BLaER1 treated with 17β-estradiol and CSF1 and Interleukin-3, amounts not matched to agents 10 nM and 100 nM (cell line): ENCODE data around the gene SLC36A2.
"Not testable (repeated sequence)": the region's sequence is repeated elsewhere in the genome, so short reads cannot be mapped to it uniquely, and the experiment has no call there.

Experiments
- H3K27ac ChIP-seq, 11 experiments: shearing (Covaris generic); formaldehyde crosslinking; 2 replicates each; pipeline ENCODE4 v1.8.1; 2022
- H3K27me3 ChIP-seq, 11 experiments: shearing (Covaris generic); formaldehyde crosslinking; 2 replicates each; pipeline ENCODE4 v1.8.1; 2022
- H3K36me3 ChIP-seq, 11 experiments: shearing (Covaris generic); formaldehyde crosslinking; 2 replicates each; pipeline ENCODE4 v1.8.1; 2022
- H3K4me1 ChIP-seq, 10 experiments: shearing (Covaris generic); formaldehyde crosslinking; 2 replicates each; pipeline ENCODE4 v1.8.1; 2022
- H3K4me2 ChIP-seq, 11 experiments: shearing (Covaris generic); formaldehyde crosslinking; 2 replicates each; pipeline ENCODE4 v1.8.1; 2022
- H3K4me3 ChIP-seq, 10 experiments: shearing (Covaris generic); formaldehyde crosslinking; 2 replicates each; pipeline ENCODE4 v1.8.1; 2022
- H3K9ac ChIP-seq, 11 experiments: shearing (Covaris generic); formaldehyde crosslinking; 2 replicates each; pipeline ENCODE4 v1.8.1; 2022
- H3K9me3 ChIP-seq, 11 experiments: shearing (Covaris generic); formaldehyde crosslinking; replicated peaks in 1 of 11; 2 replicates each; pipeline ENCODE4 v1.8.1; 2022
- H4K20me1 ChIP-seq, 11 experiments: shearing (Covaris generic); formaldehyde crosslinking; 2 replicates each; pipeline ENCODE4 v1.8.1; 2022
- Cebpa-rat ChIP-seq, 11 experiments: shearing (Covaris generic); IDR thresholded peaks; 2 replicates each; pipeline ENCODE4 v1.8.1; 2022

SLC36A2 gene

GRCh38 chr5:151315998-151316597 lies 31.3 kb downstream of the SLC36A2 start:
- no peak overlapping the region for H3K4me2 ChIP-seq
- TF ChIP-seq Cebpa-rat (IDR thresholded peaks at IDR 0.05), result no peak

GRCh38 chr5:151313357-151313756 lies 34.0 kb downstream of the SLC36A2 start:
- Histone ChIP-seq H3K36me3 (no peaks in the 10 kb centered on the region), H3K27ac (no peak overlapping the region), H3K4me2 (no peak overlapping the region), H3K4me1 (no peaks in the 10 kb centered on the region), H4K20me1 (no peaks in the 10 kb centered on the region), H3K9me3 (peaks cover 22 to 40% (median 33%) of the 10 kb centered on the region in 11 experiments), H3K9ac (no peak overlapping the region), H3K4me3 (no peak overlapping the region), H3K27me3 (no peaks in the 10 kb centered on the region)
- TF ChIP-seq Cebpa-rat (IDR thresholded peaks at IDR 0.05), result no peak

More at GRCh38 chr5:151315998-151316597, 31.3 kb downstream of the SLC36A2 start:
- no peak overlapping the region for H3K9ac ChIP-seq
- H3K9me3 ChIP-seq, result peaks cover 7 to 18% (median 12%) of the 10 kb centered on the region in 11 experiments
- peaks cover 0 to 17% (median 9%) of the 10 kb centered on the region in 10 experiments; a peak in 12 of 20 replicates for H3K4me1 ChIP-seq
- no peaks in the 10 kb centered on the region for H3K36me3 ChIP-seq
- no peaks in the 10 kb centered on the region for H4K20me1 ChIP-seq
- H3K27me3 ChIP-seq, result no peaks in the 10 kb centered on the region
- H3K4me3 ChIP-seq, result no peak overlapping the region
- no peak overlapping the region for H3K27ac ChIP-seq

- TF ChIP-seq Cebpa-rat (IDR thresholded peaks at IDR 0.05), result no peak
- Histone ChIP-seq H3K9ac (no peak overlapping the region), H3K4me2 (no peak overlapping the region), H3K4me3 (no peak overlapping the region), H3K9me3 (peaks cover 22 to 40% (median 33%) of the 10 kb centered on the region in 11 experiments), H3K4me1 (no peaks in the 10 kb centered on the region), H3K27me3 (no peaks in the 10 kb centered on the region), H3K27ac (no peak overlapping the region), H3K36me3 (no peaks in the 10 kb centered on the region), H4K20me1 (no peaks in the 10 kb centered on the region)
These were observed 34.5 kb downstream of the SLC36A2 start for GRCh38 chr5:151312756-151313324.

GRCh38 chr5:151310932-151311331 lies 36.4 kb downstream of the SLC36A2 start:
- Histone ChIP-seq H3K36me3 (no peaks in the 10 kb centered on the region), H3K9me3 (peaks cover 22 to 40% (median 33%) of the 10 kb centered on the region in 11 experiments), H3K4me3 (no peak overlapping the region), H4K20me1 (no peaks in the 10 kb centered on the region), H3K4me1 (no peaks in the 10 kb centered on the region), H3K27me3 (no peaks in the 10 kb centered on the region), H3K27ac (no peak overlapping the region), H3K9ac (no peak overlapping the region), H3K4me2 (no peak overlapping the region)
- no peak for TF ChIP-seq Cebpa-rat (IDR thresholded peaks at IDR 0.05)

GRCh38 chr5:151309821-151310220 lies 37.5 kb downstream of the SLC36A2 start:
- not testable (repeated sequence) for H3K27ac ChIP-seq, H3K27me3 ChIP-seq, H3K4me3 ChIP-seq, H3K36me3 ChIP-seq, H4K20me1 ChIP-seq, H3K4me2 ChIP-seq, H3K9ac ChIP-seq, H3K4me1 ChIP-seq
- peaks cover 22 to 40% (median 33%) of the 10 kb centered on the region in 11 experiments for H3K9me3 ChIP-seq

GRCh38 chr5:151309266-151309665 lies 38.1 kb downstream of the SLC36A2 start:
- not testable (repeated sequence) for H3K4me1 ChIP-seq, H3K4me3 ChIP-seq, H3K36me3 ChIP-seq, H3K9ac ChIP-seq, H4K20me1 ChIP-seq, H3K4me2 ChIP-seq, H3K27ac ChIP-seq, H3K27me3 ChIP-seq
- peaks cover 22 to 40% (median 33%) of the 10 kb centered on the region in 11 experiments for H3K9me3 ChIP-seq

- Histone ChIP-seq H3K27ac (no peak within 1 kb of the TSS), H3K36me3 (no peaks in the 10 kb centered on the region), H3K9me3 (0 out of 22 replicates have a peak, but pooled peaks cover 0 to under 1% (median 0%) of the 10 kb centered on the region in 11 experiments), H3K4me1 (no peaks in the 10 kb centered on the region), H4K20me1 (no peaks in the 10 kb centered on the region), H3K4me3 (no peak within 1 kb of the TSS), H3K9ac (no peak within 1 kb of the TSS), H3K27me3 (no peaks in the 10 kb centered on the region), H3K4me2 (no peak within 1 kb of the TSS)
- TF ChIP-seq Cebpa-rat (IDR thresholded peaks at IDR 0.05), result no peak
These were observed 43.7 kb downstream of the SLC36A2 start, which contains the start of gene SLC36A3 for GRCh38 chr5:151303666-151304065. SLC36A3 (minus strand) TSS chr5:151303766; CDS start chr5:151303354, 412 bp downstream.

- TF ChIP-seq Cebpa-rat (IDR thresholded peaks at IDR 0.05), result no peak
- Histone ChIP-seq H3K27me3 (no peaks in the 10 kb centered on the region), H3K36me3 (no peaks in the 10 kb centered on the region)
These were observed 49.1 kb downstream of the SLC36A2 start for GRCh38 chr5:151298063-151298855.

GRCh38 chr5:151296974-151297373 lies 50.4 kb downstream of the SLC36A2 start:
- H3K4me3 ChIP-seq, result no peak overlapping the region
- H3K9me3 ChIP-seq, result 0 out of 22 replicates have a peak, but pooled peaks cover 0 to 4% (median 0%) of the 10 kb centered on the region in 11 experiments
- H3K27ac ChIP-seq, result no peak overlapping the region
- no peaks in the 10 kb centered on the region for H3K36me3 ChIP-seq
- no peaks in the 10 kb centered on the region for H3K27me3 ChIP-seq
- no peak for TF ChIP-seq Cebpa-rat (IDR thresholded peaks at IDR 0.05)
- H3K4me1 ChIP-seq, result peaks cover 0 to 5% (median 2%) of the 10 kb centered on the region in 10 experiments; a peak in 1 of 20 replicates
- H4K20me1 ChIP-seq, result no peaks in the 10 kb centered on the region
- H3K4me2 ChIP-seq, result no peak overlapping the region
- no peak overlapping the region for H3K9ac ChIP-seq

More at GRCh38 chr5:151298063-151298855, 49.1 kb downstream of the SLC36A2 start:
- H3K9ac ChIP-seq, result no peak overlapping the region
- H3K9me3 ChIP-seq, result no peaks in the 10 kb centered on the region
- no peak overlapping the region for H3K4me3 ChIP-seq
- H4K20me1 ChIP-seq, result no peaks in the 10 kb centered on the region
- H3K4me1 ChIP-seq, result peaks cover 0 to 5% (median 2%) of the 10 kb centered on the region in 10 experiments; a peak in 1 of 20 replicates
- H3K27ac ChIP-seq, result no peak overlapping the region
- H3K4me2 ChIP-seq, result peak overlapping the region in 1 of 11 experiments; percentile 21; a peak in 1 of 22 replicates
